ENCODE data around the gene FAM98C.
"Not testable (repeated sequence)": the region's sequence is repeated elsewhere in the genome, so short reads cannot be mapped to it uniquely, and the experiment has no call there.

Gene FAM98C

GRCh38 chr19:38402967-38403674 is at the start of gene FAM98C:
Gene FAM98C (plus strand): TSS chr19:38403093. CDS start chr19:38403154, 61 bp downstream.
- peak; percentile 97 for DNase-seq (ENCODE audit: low read depth in 2 of 2)

DNA sequence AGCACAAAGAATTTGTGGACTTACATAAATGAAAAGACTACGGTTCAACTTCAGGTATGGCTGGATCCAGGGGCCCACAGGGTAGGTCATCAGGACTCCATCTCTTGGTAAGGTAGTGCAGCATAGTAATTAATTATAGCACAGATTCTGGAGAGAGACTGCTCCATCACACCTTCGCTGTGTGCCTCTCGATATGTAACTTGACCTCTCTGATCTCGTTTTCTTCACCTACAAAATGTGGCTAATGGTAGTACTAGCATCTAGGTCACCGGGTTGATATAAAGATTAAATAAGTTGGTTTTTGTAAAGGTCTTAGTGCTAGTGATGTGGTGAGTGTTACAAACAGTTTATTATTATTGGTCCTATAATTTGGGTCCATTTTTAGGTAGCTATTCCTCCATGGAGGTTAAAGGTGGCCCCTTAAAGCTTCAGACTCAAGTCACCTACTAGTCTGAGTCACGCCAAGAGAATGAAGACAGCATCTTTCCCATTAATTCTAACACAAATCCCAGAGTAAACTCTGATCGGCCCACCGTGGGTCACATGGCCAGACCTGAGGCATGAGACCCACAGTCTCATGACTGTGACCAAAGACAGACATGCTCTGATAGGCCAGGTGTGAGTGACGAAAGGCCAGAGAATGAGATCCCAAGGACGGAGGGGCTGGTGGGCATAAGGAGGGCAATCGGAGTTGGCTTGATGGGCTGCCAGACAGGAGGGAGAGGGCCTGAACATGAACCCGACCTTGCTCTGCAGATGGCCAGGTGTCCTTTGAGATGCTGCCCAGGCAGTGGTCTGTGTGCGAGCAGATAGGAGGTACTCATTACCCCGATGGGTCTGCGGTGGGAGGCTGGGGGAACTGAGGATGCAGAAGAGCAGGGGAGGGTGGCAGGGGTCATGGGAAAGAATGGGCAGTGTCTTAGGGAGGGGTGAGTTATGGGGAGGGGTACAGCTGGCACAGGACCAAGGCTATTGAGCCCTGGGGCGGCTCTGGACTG is 46.9 kb upstream of the FAM98C start:
- DNase-seq (ENCODE audit: low read depth in 2 of 2), result no peak

DNA sequence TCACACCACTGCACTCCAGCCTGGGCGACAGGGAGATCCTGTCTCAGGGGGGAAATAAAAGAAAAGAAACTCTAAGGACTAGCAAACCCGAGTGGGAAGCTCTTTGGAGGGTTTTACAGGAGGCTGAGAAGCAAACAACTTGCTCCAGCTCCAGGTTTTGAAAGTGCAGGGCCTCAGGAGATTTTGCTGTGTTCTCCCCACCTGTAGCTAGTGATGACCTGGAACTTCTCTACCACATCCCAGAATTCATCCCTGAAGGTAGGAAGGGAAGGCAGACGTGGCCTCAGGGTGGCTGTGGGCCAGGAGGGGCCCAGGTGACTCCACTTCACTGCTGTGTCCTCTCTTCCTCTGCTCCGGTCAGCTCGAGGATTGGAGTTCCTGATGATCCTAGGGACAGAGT is 44.8 kb upstream of the FAM98C start:
- no peak for DNase-seq (ENCODE audit: low read depth in 2 of 2)

- DNase-seq (ENCODE audit: low read depth in 2 of 2), result no peak
These were observed 43.5 kb upstream of the FAM98C start for GRCh38 chr19:38359242-38360021.

DNA sequence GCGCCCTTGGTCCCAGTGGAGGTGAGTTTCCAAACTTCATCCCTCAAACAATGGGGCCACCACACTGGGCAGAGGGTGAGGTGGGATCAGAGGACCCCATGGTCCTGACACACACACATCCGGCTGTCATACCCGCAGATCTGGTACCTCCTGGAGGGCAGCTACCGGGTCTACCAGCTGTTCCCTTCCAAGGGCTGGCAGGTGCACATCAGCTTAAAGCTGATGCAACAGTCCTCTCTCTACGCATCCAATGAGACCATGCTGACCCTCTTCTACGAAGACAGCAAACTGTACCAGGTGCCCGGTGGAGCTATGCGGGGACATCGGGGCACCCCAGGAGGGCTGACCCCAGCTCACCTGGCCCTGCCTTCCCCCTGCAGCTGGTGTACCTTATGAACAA is 42.5 kb upstream of the FAM98C start:
- DNase-seq (ENCODE audit: low read depth in 2 of 2), result no peak

GRCh38 chr19:38360839-38361631 is 41.9 kb upstream of the FAM98C start:
- no peak for DNase-seq (ENCODE audit: low read depth in 2 of 2)

GRCh38 chr19:38361633-38362075 is 41.2 kb upstream of the FAM98C start:
- peak; percentile 37 to 60 for DNase-seq (ENCODE audit: low read depth in 2 of 2)

- DNase-seq (ENCODE audit: low read depth in 2 of 2), result peak; percentile 52 to 68
These were observed 40.6 kb upstream of the FAM98C start for GRCh38 chr19:38362076-38362945.

- not testable (repeated sequence) for DNase-seq (ENCODE audit: low read depth in 2 of 2)
These were observed 39.8 kb upstream of the FAM98C start for GRCh38 chr19:38362946-38363688.

GRCh38 chr19:38367041-38367440 is 35.9 kb upstream of the FAM98C start:
- DNase-seq (ENCODE audit: low read depth in 2 of 2), result no peak

GRCh38 chr19:38369584-38369983 is 33.3 kb upstream of the FAM98C start:
- DNase-seq (ENCODE audit: low read depth in 2 of 2), result no peak

DNA sequence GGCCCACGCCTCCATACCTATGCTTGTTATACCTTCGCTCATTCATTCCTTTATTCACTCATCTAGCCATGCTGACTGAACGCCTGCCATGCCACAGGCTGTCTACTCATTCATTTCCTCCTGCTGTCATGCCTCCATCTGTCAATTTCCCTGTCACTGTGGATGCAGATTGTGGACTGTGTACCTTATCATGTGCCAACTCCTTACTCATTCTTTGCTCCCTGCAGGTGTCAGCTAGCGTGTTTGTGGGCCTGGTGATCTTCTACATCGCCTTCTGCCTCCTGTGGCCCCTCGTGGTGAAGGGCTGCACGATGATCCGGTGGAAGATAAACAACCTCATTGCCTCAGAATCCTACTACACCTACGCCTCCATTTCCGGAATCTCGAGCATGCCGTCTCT is 32.6 kb upstream of the FAM98C start:
- no peak for DNase-seq (ENCODE audit: low read depth in 2 of 2)

DNA sequence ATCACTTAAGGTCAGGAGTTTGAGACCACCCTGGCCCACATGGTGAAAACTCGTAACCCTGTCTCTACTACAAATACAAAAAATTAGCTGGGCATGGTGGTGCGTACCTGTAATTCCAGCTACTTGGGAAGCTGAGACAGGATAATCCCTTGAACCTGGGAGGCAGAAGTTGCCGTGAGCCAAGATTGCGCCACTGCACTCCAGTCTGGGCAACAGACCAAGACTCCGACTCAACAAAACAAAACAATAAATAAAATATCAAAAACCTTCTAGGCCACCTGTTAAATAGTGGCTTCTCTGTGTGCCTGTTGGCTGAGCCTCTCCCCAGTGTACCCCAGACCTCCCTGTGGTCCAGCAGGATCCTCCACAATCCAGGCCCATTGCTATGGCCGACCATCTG is 31.8 kb upstream of the FAM98C start:
- DNase-seq (ENCODE audit: low read depth in 2 of 2), result no peak

- DNase-seq (ENCODE audit: low read depth in 2 of 2), result no peak
These were observed 29.0 kb upstream of the FAM98C start for GRCh38 chr19:38373907-38374331.

GRCh38 chr19:38374332-38375097 is 28.4 kb upstream of the FAM98C start, which contains the start of gene PSMD8:
Gene PSMD8 (plus strand): TSS chr19:38374571. CDS start chr19:38374602, 31 bp downstream.
- peak; percentile 95 to 96 for DNase-seq (ENCODE audit: low read depth in 2 of 2)

- no peak for DNase-seq (ENCODE audit: low read depth in 2 of 2)
These were observed 27.8 kb upstream of the FAM98C start for GRCh38 chr19:38375098-38375493.

DNA sequence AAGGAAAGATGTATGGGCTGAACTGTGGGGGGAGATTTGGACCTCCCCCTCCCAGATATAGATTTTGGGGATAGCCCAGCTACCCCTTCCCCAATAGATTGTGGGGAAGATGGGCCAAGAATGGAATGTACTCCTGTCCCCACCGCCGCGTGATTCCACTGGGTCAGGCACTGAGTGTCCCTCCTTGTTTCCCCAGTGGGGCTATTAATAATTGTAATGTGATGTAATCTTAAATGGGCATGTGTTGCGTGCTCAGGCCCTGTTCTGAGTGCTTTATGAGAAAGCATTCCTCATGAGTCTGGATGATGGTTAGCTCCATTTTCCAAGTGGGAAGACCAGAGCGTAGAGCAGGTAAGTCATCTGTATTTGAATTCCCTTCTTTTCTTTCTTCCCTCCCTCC is 27.1 kb upstream of the FAM98C start:
- no peak for DNase-seq (ENCODE audit: low read depth in 2 of 2)

DNA sequence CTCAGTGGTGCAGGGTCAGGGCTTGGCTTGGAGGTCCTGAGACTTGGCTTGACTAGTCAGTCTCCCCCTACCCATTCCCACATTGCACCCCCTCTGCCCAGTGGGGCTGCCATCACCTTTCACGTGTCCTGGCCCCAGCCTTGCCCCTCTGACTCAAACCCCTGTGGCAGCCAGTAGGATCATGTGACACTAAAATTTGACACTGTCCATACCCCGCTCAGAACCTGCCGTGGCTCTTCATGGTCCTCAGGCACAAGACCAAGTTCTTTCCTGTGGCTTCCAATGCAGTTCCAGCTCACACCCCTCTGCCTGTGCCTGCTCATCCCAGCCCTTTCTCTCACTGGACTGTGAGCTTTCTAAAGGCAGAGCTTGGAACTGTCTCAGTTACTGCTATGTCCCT is 26.3 kb upstream of the FAM98C start:
- DNase-seq (ENCODE audit: low read depth in 2 of 2), result no peak

Measured in stimulated activated CD4-positive, alpha-beta T cell treated with anti-CD3 and anti-CD28 coated beads, Interleukin-1b, Interleukin-23, amount 100 ng/mL, for 4 hours (primary cell).